Stimulated activated memory B cell treated with anti-CD40 and anti-IgM and Interleukin-4, amounts not matched to agents 10 μg/mL and 1 μg/mL and 100 μg/mL, for 72 hours (primary cell): ENCODE data around the gene JARID2.

Source experiments
- ATAC-seq: fragments of 150-1000 bp; cut with Tn5 transposase; 2 replicates; pipeline ENCODE4 v1.10.0; 2021
- H3K27ac Mint-ChIP-seq: one replicate; pipeline ENCODE4 v1.8.0; 2022; ENCODE audit warnings: mild to moderate bottlenecking, mixed read lengths
- H3K27me3 Mint-ChIP-seq: one replicate; pipeline ENCODE4 v1.8.0; 2022; ENCODE audit warnings: mixed read lengths
- H3K36me3 Mint-ChIP-seq: one replicate; pipeline ENCODE4 v1.8.0; 2022; ENCODE audit warnings: mixed read lengths
- H3K4me1 Mint-ChIP-seq: one replicate; pipeline ENCODE4 v1.8.0; 2022; ENCODE audit warnings: mixed read lengths
- H3K4me3 Mint-ChIP-seq: one replicate; pipeline ENCODE4 v1.8.0; 2022; ENCODE audit warnings: mild to moderate bottlenecking, moderate library complexity, mixed read lengths
- H3K9me3 Mint-ChIP-seq: one replicate; pipeline ENCODE4 v1.8.0; 2022; ENCODE audit warnings: mixed read lengths

Gene JARID2

GRCh38 chr6:15332446-15332845 lies 86.6 kb downstream of the JARID2 start:
- Mint-ChIP-seq H3K9me3 (no peaks in the 10 kb centered on the region), H3K4me3 (no peak overlapping the region), H3K4me1 (peaks cover 81% of the 10 kb centered on the region), H3K36me3 (peaks cover 8% of the 10 kb centered on the region), H3K27ac (no peak overlapping the region), H3K27me3 (no peaks in the 10 kb centered on the region)
- ATAC-seq, result no peak

GRCh38 chr6:15335385-15335784 lies 89.5 kb downstream of the JARID2 start:
- peak; percentile 58 for ATAC-seq

GRCh38 chr6:15335916-15336315 lies 90.0 kb downstream of the JARID2 start:
- ATAC-seq, result no peak
- H3K4me3 Mint-ChIP-seq, result no peak overlapping the region
- H3K36me3 Mint-ChIP-seq, result peaks cover 8% of the 10 kb centered on the region
- no peaks in the 10 kb centered on the region for H3K27me3 Mint-ChIP-seq
- peaks cover 78% of the 10 kb centered on the region for H3K4me1 Mint-ChIP-seq
- H3K9me3 Mint-ChIP-seq, result no peaks in the 10 kb centered on the region
- H3K27ac Mint-ChIP-seq, result peak overlapping the region; percentile 71

More at GRCh38 chr6:15335385-15335784, 89.5 kb downstream of the JARID2 start:
- peaks cover 8% of the 10 kb centered on the region for H3K36me3 Mint-ChIP-seq
- H3K4me3 Mint-ChIP-seq, result no peak overlapping the region
- no peaks in the 10 kb centered on the region for H3K9me3 Mint-ChIP-seq
- peaks cover 78% of the 10 kb centered on the region for H3K4me1 Mint-ChIP-seq
- H3K27ac Mint-ChIP-seq, result peak overlapping the region; percentile 71
- H3K27me3 Mint-ChIP-seq, result no peaks in the 10 kb centered on the region

- Mint-ChIP-seq H3K27ac (peak overlapping the region; percentile 27), H3K4me3 (no peak overlapping the region), H3K9me3 (no peaks in the 10 kb centered on the region)
Measured at GRCh38 chr6:15336900-15337560, 91.2 kb downstream of the JARID2 start.

GRCh38 chr6:15337582-15337981 lies 91.7 kb downstream of the JARID2 start:
- H3K27me3 Mint-ChIP-seq, result no peaks in the 10 kb centered on the region
- ATAC-seq, result no peak
- H3K27ac Mint-ChIP-seq, result peak overlapping the region; percentile 27
- H3K4me3 Mint-ChIP-seq, result no peak overlapping the region
- no peaks in the 10 kb centered on the region for H3K9me3 Mint-ChIP-seq
- H3K36me3 Mint-ChIP-seq, result peaks cover 8% of the 10 kb centered on the region
- H3K4me1 Mint-ChIP-seq, result peaks cover 78% of the 10 kb centered on the region

More at GRCh38 chr6:15336900-15337560, 91.2 kb downstream of the JARID2 start:
- peaks cover 8% of the 10 kb centered on the region for H3K36me3 Mint-ChIP-seq
- H3K27me3 Mint-ChIP-seq, result no peaks in the 10 kb centered on the region
- H3K4me1 Mint-ChIP-seq, result peaks cover 74% of the 10 kb centered on the region
- no peak for ATAC-seq

GRCh38 chr6:15338476-15338875 lies 92.6 kb downstream of the JARID2 start:
- no peak for ATAC-seq
- H3K4me1 Mint-ChIP-seq, result peaks cover 77% of the 10 kb centered on the region
- no peaks in the 10 kb centered on the region for H3K9me3 Mint-ChIP-seq
- H3K36me3 Mint-ChIP-seq, result peaks cover 8% of the 10 kb centered on the region
- H3K27me3 Mint-ChIP-seq, result no peaks in the 10 kb centered on the region
- peak overlapping the region; percentile 27 for H3K27ac Mint-ChIP-seq
- H3K4me3 Mint-ChIP-seq, result no peak overlapping the region

GRCh38 chr6:15339081-15339480 lies 93.2 kb downstream of the JARID2 start:
- peaks cover 8% of the 10 kb centered on the region for H3K36me3 Mint-ChIP-seq
- H3K9me3 Mint-ChIP-seq, result no peaks in the 10 kb centered on the region
- H3K27me3 Mint-ChIP-seq, result no peaks in the 10 kb centered on the region
- H3K27ac Mint-ChIP-seq, result peak overlapping the region; percentile 27
- ATAC-seq, result no peak
- peaks cover 79% of the 10 kb centered on the region for H3K4me1 Mint-ChIP-seq
- H3K4me3 Mint-ChIP-seq, result no peak overlapping the region

GRCh38 chr6:15340105-15340601 lies 94.3 kb downstream of the JARID2 start:
- no peak for ATAC-seq
- Mint-ChIP-seq H3K27me3 (no peaks in the 10 kb centered on the region), H3K27ac (peak overlapping the region; percentile 77), H3K4me3 (no peak overlapping the region), H3K4me1 (peaks cover 72% of the 10 kb centered on the region), H3K36me3 (peaks cover 5% of the 10 kb centered on the region), H3K9me3 (no peaks in the 10 kb centered on the region)

- peak; percentile 43 for ATAC-seq
Measured at GRCh38 chr6:15340775-15341174, 94.9 kb downstream of the JARID2 start.

GRCh38 chr6:15341311-15342001 lies 95.6 kb downstream of the JARID2 start:
- ATAC-seq, result no peak
- Mint-ChIP-seq H3K4me3 (peak overlapping the region; percentile 26), H3K27ac (peak overlapping the region; percentile 77), H3K27me3 (no peaks in the 10 kb centered on the region), H3K4me1 (peaks cover 73% of the 10 kb centered on the region), H3K36me3 (no peaks in the 10 kb centered on the region), H3K9me3 (no peaks in the 10 kb centered on the region)

More at GRCh38 chr6:15340775-15341174, 94.9 kb downstream of the JARID2 start:
- Mint-ChIP-seq H3K27ac (peak overlapping the region; percentile 77), H3K27me3 (no peaks in the 10 kb centered on the region), H3K9me3 (no peaks in the 10 kb centered on the region), H3K4me3 (peak overlapping the region; percentile 26), H3K36me3 (no peaks in the 10 kb centered on the region), H3K4me1 (peaks cover 70% of the 10 kb centered on the region)

- no peaks in the 10 kb centered on the region for H3K9me3 Mint-ChIP-seq
- no peaks in the 10 kb centered on the region for H3K27me3 Mint-ChIP-seq
- no peak overlapping the region for H3K27ac Mint-ChIP-seq
- no peak overlapping the region for H3K4me3 Mint-ChIP-seq
- no peak for ATAC-seq
- H3K36me3 Mint-ChIP-seq, result no peaks in the 10 kb centered on the region
- H3K4me1 Mint-ChIP-seq, result peaks cover 75% of the 10 kb centered on the region
Measured at GRCh38 chr6:15342114-15342513, 96.2 kb downstream of the JARID2 start.

- H3K4me3 Mint-ChIP-seq, result no peak overlapping the region
- no peak for ATAC-seq
- H3K27ac Mint-ChIP-seq, result peak overlapping the region; percentile 14
- H3K36me3 Mint-ChIP-seq, result no peaks in the 10 kb centered on the region
- H3K9me3 Mint-ChIP-seq, result no peaks in the 10 kb centered on the region
- H3K27me3 Mint-ChIP-seq, result no peaks in the 10 kb centered on the region
- peaks cover 65% of the 10 kb centered on the region for H3K4me1 Mint-ChIP-seq
Measured at GRCh38 chr6:15343490-15344191, 97.8 kb downstream of the JARID2 start.

GRCh38 chr6:15344192-15344519 lies 98.3 kb downstream of the JARID2 start:
- Mint-ChIP-seq H3K36me3 (no peaks in the 10 kb centered on the region), H3K27ac (peak overlapping the region; percentile 14), H3K9me3 (no peaks in the 10 kb centered on the region), H3K4me3 (no peak overlapping the region), H3K27me3 (no peaks in the 10 kb centered on the region), H3K4me1 (peaks cover 65% of the 10 kb centered on the region)
- ATAC-seq, result no peak

- no peak for ATAC-seq
- Mint-ChIP-seq H3K36me3 (peaks cover 2% of the 10 kb centered on the region), H3K27ac (no peak overlapping the region), H3K4me3 (no peak overlapping the region), H3K4me1 (peaks cover 68% of the 10 kb centered on the region), H3K9me3 (no peaks in the 10 kb centered on the region), H3K27me3 (no peaks in the 10 kb centered on the region)
Measured at GRCh38 chr6:15344831-15345230, 99.0 kb downstream of the JARID2 start.

- H3K4me1 Mint-ChIP-seq, result peaks cover 60% of the 10 kb centered on the region
- no peaks in the 10 kb centered on the region for H3K9me3 Mint-ChIP-seq
- ATAC-seq, result no peak
- H3K27me3 Mint-ChIP-seq, result no peaks in the 10 kb centered on the region
- no peak overlapping the region for H3K4me3 Mint-ChIP-seq
- no peak overlapping the region for H3K27ac Mint-ChIP-seq
- peaks cover 6% of the 10 kb centered on the region for H3K36me3 Mint-ChIP-seq
Measured at GRCh38 chr6:15346315-15346714, 100.4 kb downstream of the JARID2 start.
